GM19468 (cell line): ENCODE data around the gene EXOC7.
"Not testable (repeated sequence)": the region's sequence is repeated elsewhere in the genome, so short reads cannot be mapped to it uniquely, and the experiment has no call there.

Source experiments
- ATAC-seq: cut with Tn5 transposase; IDR thresholded peaks from one replicate; pipeline ENCODE4 v1.9.1; 2021; ENCODE audit warnings: mild to moderate bottlenecking, moderate library complexity, moderate number of reproducible peaks; ENCODE audit not compliant: unreplicated experiment; ENCODE audit errors: extremely low read depth

The EXOC7 gene

GRCh38 chr17:76049836-76050537 lies 53.6 kb downstream of the EXOC7 start:
- no peak for ATAC-seq

- ATAC-seq: no peak
Observed at GRCh38 chr17:76049239-76049638, 54.3 kb downstream of the EXOC7 start.

GRCh38 chr17:76048711-76049110 lies 54.9 kb downstream of the EXOC7 start:
- no peak for ATAC-seq

GRCh38 chr17:76048025-76048605 lies 55.5 kb downstream of the EXOC7 start:
- no peak for ATAC-seq

GRCh38 chr17:76046064-76046463 lies 57.5 kb downstream of the EXOC7 start:
- no peak for ATAC-seq

GRCh38 chr17:76044475-76045007 lies 59.0 kb downstream of the EXOC7 start:
- not testable (repeated sequence) for ATAC-seq

GRCh38 chr17:76042868-76043267 lies 60.7 kb downstream of the EXOC7 start:
- not testable (repeated sequence) for ATAC-seq

- ATAC-seq: no peak
Observed at GRCh38 chr17:76040376-76040775, 63.2 kb downstream of the EXOC7 start.

- no peak for ATAC-seq
Observed at GRCh38 chr17:76039121-76039520, 64.5 kb downstream of the EXOC7 start.

GRCh38 chr17:76038050-76038449 lies 65.5 kb downstream of the EXOC7 start:
- ATAC-seq: no peak

- ATAC-seq: no peak
Observed at GRCh38 chr17:76036497-76037261, 66.9 kb downstream of the EXOC7 start.

GRCh38 chr17:76034428-76035350 lies 68.9 kb downstream of the EXOC7 start:
- ATAC-seq: no peak

- ATAC-seq: no peak
Observed at GRCh38 chr17:76033139-76033538, 70.4 kb downstream of the EXOC7 start.

GRCh38 chr17:76032780-76033108 lies 70.8 kb downstream of the EXOC7 start:
- no peak for ATAC-seq

GRCh38 chr17:76032073-76032779 lies 71.4 kb downstream of the EXOC7 start:
- no peak for ATAC-seq
